HS-5 (cell line): Measurements from ENCODE around the gene SLC7A6OS.
"Not testable (repeated sequence)": the region's sequence is repeated elsewhere in the genome, so short reads cannot be mapped to it uniquely, and the experiment has no call there.

Experiments
- DNase-seq: peaks from one replicate; pipeline ENCODE4 v3.0.0-alpha.2; 2012; ENCODE audit warnings: low read depth

SLC7A6OS gene

GRCh38 chr16:68298907-68299561 lies 11.7 kb downstream of the SLC7A6OS start:
- peak; percentile 63 for DNase-seq

- no peak for DNase-seq
Measured at GRCh38 chr16:68298312-68298711, 12.4 kb downstream of the SLC7A6OS start.

GRCh38 chr16:68297908-68298307 lies 12.8 kb downstream of the SLC7A6OS start:
- no peak for DNase-seq

- no peak for DNase-seq
Measured at GRCh38 chr16:68296693-68297092, 14.1 kb downstream of the SLC7A6OS start.

- DNase-seq, result no peak
Measured at GRCh38 chr16:68296291-68296690, 14.5 kb downstream of the SLC7A6OS start.

GRCh38 chr16:68292425-68292824 lies 18.3 kb downstream of the SLC7A6OS start:
- DNase-seq, result no peak

- no peak for DNase-seq
Measured at GRCh38 chr16:68291227-68291626, 19.5 kb downstream of the SLC7A6OS start.

- no peak for DNase-seq
Measured at GRCh38 chr16:68290450-68290849, 20.3 kb downstream of the SLC7A6OS start.

- no peak for DNase-seq
Measured at GRCh38 chr16:68289621-68290329, 21.0 kb downstream of the SLC7A6OS start.

GRCh38 chr16:68289202-68289601 lies 21.5 kb downstream of the SLC7A6OS start:
- no peak for DNase-seq

- not testable (repeated sequence) for DNase-seq
Measured at GRCh38 chr16:68288796-68289195, 21.9 kb downstream of the SLC7A6OS start.

GRCh38 chr16:68288252-68288650 lies 22.5 kb downstream of the SLC7A6OS start:
- no peak for DNase-seq

GRCh38 chr16:68287276-68288251 lies 23.2 kb downstream of the SLC7A6OS start:
- DNase-seq, result peak; percentile 49

- DNase-seq, result no peak
Measured at GRCh38 chr16:68286153-68287074, 24.3 kb downstream of the SLC7A6OS start.

- no peak for DNase-seq
Measured at GRCh38 chr16:68285683-68286082, 25.1 kb downstream of the SLC7A6OS start.

GRCh38 chr16:68284847-68285246 lies 25.9 kb downstream of the SLC7A6OS start:
- no peak for DNase-seq

- DNase-seq, result no peak
Measured at GRCh38 chr16:68283801-68284598, 26.7 kb downstream of the SLC7A6OS start.

GRCh38 chr16:68283346-68283745 lies 27.4 kb downstream of the SLC7A6OS start:
- no peak for DNase-seq

- DNase-seq, result no peak
Measured at GRCh38 chr16:68282064-68282452, 28.7 kb downstream of the SLC7A6OS start.

- no peak for DNase-seq
Measured at GRCh38 chr16:68281368-68282063, 29.2 kb downstream of the SLC7A6OS start.
